Measurements from ENCODE around the gene MRPL43. TPM values are rescaled to one million over a fixed set of nuclear protein-coding genes. Genes with fewer than 3 reads are reported as not detected.

MRPL43 gene
- total and polyA plus RNA-seq, 4 donors = 43.6 to 105 (median 84.5) TPM

DNA sequence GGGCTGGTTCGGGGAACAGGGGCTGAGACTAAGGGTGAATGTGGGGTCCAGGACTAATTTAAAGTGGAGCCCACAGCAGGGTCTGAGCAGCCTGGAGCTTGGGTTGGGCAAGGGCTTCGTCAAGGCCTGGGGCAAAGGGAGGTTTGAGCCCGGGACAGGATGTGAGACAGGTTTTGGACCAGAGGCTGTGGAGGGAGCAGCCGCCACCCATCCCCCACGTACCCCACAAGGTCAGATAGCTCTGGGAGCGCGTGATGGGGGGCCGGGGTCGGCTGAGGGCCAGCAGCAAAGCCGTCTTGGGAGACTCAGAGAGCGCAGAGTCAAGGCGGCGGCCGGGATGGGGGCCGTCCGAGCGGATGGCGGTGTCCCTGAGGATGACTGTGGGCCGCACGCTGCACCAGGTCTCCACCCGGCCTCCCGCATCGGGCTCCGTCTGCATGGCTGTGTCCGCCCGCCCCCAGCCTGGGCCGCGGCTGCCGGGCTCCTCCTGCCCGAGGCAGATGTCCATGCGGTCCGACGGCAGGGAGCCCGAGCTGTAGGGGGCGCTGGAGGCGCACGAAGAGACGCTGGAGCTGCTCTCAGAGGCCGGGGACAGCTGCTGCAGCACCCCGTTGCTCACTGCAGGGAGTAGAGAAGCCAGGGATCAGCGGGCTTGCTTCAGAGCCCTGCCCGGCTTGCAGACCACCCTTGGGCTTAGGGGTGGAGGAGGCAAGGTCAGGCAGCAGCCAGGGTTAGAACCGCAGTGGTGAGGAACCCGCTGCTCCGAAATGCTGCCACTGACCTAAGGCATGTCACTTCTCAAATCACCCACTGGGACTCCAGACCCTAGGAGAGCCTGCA, 31.5 kb upstream of the MRPL43 start:
- Histone ChIP-seq H3K9ac (ENCODE audit: insufficient read depth in 1 of 2, low read length in 2 of 2) (no peak overlapping the region), H3K27ac (ENCODE audit: low read depth in 1 of 2, low read length in 1 of 2) (peak overlapping the region in 1 of 2 donors; percentile 5), H3K4me1 (ENCODE audit: control insufficient read depth in 5 of 5, insufficient read depth in 5 of 5, low read length in 5 of 5) (peaks cover 0 to 10% (median 0%) of the 10 kb centered on the region in 5 donors), H3K36me3 (ENCODE audit: control insufficient read depth in 4 of 4, insufficient read depth in 4 of 4, low read length in 4 of 4) (no peaks in the 10 kb centered on the region), H3K9me3 (ENCODE audit: control insufficient read depth in 4 of 4, insufficient read depth in 3 of 4, low read length in 3 of 4) (no peaks in the 10 kb centered on the region), H3K27me3 (ENCODE audit: control insufficient read depth in 3 of 3, insufficient read depth in 3 of 3, low read length in 2 of 3) (peaks cover 2 to 14% (median 7%) of the 10 kb centered on the region in 3 donors), H3K4me3 (no peak overlapping the region)
- DNase-seq = peak; percentile 67 to 79 (median 72)
- WGBS, 2 donors = 21 to 24% methylated on average over 44 to 45 of the region's 45 CpGs
- ATAC-seq (ENCODE audit: insufficient read depth, low FRiP score) = peak; percentile 71
- TF ChIP-seq, protein P1, sequence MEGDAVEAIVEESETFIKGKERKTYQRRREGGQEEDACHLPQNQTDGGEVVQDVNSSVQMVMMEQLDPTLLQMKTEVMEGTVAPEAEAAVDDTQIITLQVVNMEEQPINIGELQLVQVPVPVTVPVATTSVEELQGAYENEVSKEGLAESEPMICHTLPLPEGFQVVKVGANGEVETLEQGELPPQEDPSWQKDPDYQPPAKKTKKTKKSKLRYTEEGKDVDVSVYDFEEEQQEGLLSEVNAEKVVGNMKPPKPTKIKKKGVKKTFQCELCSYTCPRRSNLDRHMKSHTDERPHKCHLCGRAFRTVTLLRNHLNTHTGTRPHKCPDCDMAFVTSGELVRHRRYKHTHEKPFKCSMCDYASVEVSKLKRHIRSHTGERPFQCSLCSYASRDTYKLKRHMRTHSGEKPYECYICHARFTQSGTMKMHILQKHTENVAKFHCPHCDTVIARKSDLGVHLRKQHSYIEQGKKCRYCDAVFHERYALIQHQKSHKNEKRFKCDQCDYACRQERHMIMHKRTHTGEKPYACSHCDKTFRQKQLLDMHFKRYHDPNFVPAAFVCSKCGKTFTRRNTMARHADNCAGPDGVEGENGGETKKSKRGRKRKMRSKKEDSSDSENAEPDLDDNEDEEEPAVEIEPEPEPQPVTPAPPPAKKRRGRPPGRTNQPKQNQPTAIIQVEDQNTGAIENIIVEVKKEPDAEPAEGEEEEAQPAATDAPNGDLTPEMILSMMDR (IDR thresholded peaks at IDR 0.05; ENCODE audit: control extremely low read depth, extremely low read depth) = peak; percentile 44

GRCh38 chr10:101018118-101018599, 30.9 kb upstream of the MRPL43 start:
- Histone ChIP-seq H3K27me3 (ENCODE audit: control insufficient read depth in 3 of 3, insufficient read depth in 3 of 3, low read length in 2 of 3) (peaks cover 2 to 14% (median 7%) of the 10 kb centered on the region in 3 donors), H3K4me3 (no peak overlapping the region), H3K4me1 (ENCODE audit: control insufficient read depth in 5 of 5, insufficient read depth in 5 of 5, low read length in 5 of 5) (peaks cover 0 to 10% (median under 1%) of the 10 kb centered on the region in 5 donors), H3K9ac (ENCODE audit: insufficient read depth in 1 of 2, low read length in 2 of 2) (no peak overlapping the region), H3K9me3 (ENCODE audit: control insufficient read depth in 4 of 4, insufficient read depth in 3 of 4, low read length in 3 of 4) (no peaks in the 10 kb centered on the region), H3K27ac (ENCODE audit: low read depth in 1 of 2, low read length in 1 of 2) (no peak overlapping the region), H3K36me3 (ENCODE audit: control insufficient read depth in 4 of 4, insufficient read depth in 4 of 4, low read length in 4 of 4) (no peaks in the 10 kb centered on the region)
- ATAC-seq (ENCODE audit: insufficient read depth, low FRiP score) (no peak), DNase-seq (peak; percentile 33 to 38 (median 35))
- WGBS, 2 donors = 30 to 51% methylated on average over 20 of the region's 20 CpGs
- TF ChIP-seq, protein P1 (IDR thresholded peaks at IDR 0.05; ENCODE audit: control extremely low read depth, extremely low read depth) = no peak

DNA sequence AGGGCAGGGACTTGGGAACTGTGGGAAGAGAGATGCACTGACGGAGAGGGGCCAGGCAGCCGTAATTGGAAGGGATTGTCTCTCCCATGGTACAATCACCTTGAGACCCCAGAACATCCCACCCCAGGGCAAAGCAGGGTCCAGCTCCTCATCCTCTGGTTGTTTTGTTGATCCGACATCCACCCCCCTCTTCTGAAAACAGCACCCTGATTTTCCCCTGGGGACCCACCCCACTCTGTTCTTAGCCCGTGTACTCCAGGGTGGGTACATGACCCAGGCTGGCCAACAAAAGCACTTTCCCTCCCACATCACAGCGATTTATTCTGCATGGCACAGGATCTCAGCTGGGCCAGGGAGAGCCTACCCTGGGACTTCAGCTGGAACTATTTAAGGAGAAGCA, 29.5 kb upstream of the MRPL43 start:
- H3K27ac ChIP-seq (ENCODE audit: low read depth in 1 of 2, low read length in 1 of 2) = no peak overlapping the region
- no peaks in the 10 kb centered on the region for H3K36me3 ChIP-seq (ENCODE audit: control insufficient read depth in 4 of 4, insufficient read depth in 4 of 4, low read length in 4 of 4)
- H3K9ac ChIP-seq (ENCODE audit: insufficient read depth in 1 of 2, low read length in 2 of 2) = no peak overlapping the region
- TF ChIP-seq, protein P1 (IDR thresholded peaks at IDR 0.05; ENCODE audit: control extremely low read depth, extremely low read depth) = no peak
- DNase-seq = no peak
- ATAC-seq (ENCODE audit: insufficient read depth, low FRiP score) = no peak
- H3K9me3 ChIP-seq (ENCODE audit: control insufficient read depth in 4 of 4, insufficient read depth in 3 of 4, low read length in 3 of 4) = no peaks in the 10 kb centered on the region
- peaks cover 2 to 14% (median 7%) of the 10 kb centered on the region in 3 donors for H3K27me3 ChIP-seq (ENCODE audit: control insufficient read depth in 3 of 3, insufficient read depth in 3 of 3, low read length in 2 of 3)
- WGBS, 2 donors = 72 to 87% methylated on average over 5 of the region's 5 CpGs
- H3K4me3 ChIP-seq = no peak overlapping the region
- peaks cover 0 to 16% (median 9%) of the 10 kb centered on the region in 5 donors for H3K4me1 ChIP-seq (ENCODE audit: control insufficient read depth in 5 of 5, insufficient read depth in 5 of 5, low read length in 5 of 5)
